Measurements from ENCODE around the gene OAS1. TPM values are rescaled to one million over a fixed set of nuclear protein-coding genes. Genes with fewer than 3 reads are reported as not detected.

Gene OAS1
- total RNA-seq, 1 experiment from 2014 or later, result 1.5 TPM

GRCh38 chr12:112964915-112965314 lies 58.2 kb downstream of the OAS1 start:
- Mint-ChIP-seq H3K4me3 (ENCODE audit: unreplicated experiment) (no peak overlapping the region), H3K27ac (ENCODE audit: low read depth, unreplicated experiment) (no peak overlapping the region), H3K9me3 (ENCODE audit: unreplicated experiment) (no peaks in the 10 kb centered on the region), H3K36me3 (ENCODE audit: insufficient read depth, unreplicated experiment) (peaks cover 9% of the 10 kb centered on the region), H3K27me3 (ENCODE audit: insufficient read depth, unreplicated experiment) (no peaks in the 10 kb centered on the region), H3K4me1 (ENCODE audit: insufficient read depth, unreplicated experiment) (no peaks in the 10 kb centered on the region)
- BruUV-seq (replicated peaks), result no TSS peak
- intact Hi-C loops (cut with micrococcal nuclease), result no loop called here
- CTCF ChIA-PET, result interaction anchor here (1.0 kb wide), 1 partner anchor 29 kb away, joined by 4 read pairs; no protein-coding TSS in a partner anchor
- POLR2A ChIA-PET, result interaction anchor here (0.9 kb wide), 1 partner anchor 76 kb away, joined by 3 read pairs; no protein-coding TSS in a partner anchor
- TF ChIP-seq, protein P1, sequence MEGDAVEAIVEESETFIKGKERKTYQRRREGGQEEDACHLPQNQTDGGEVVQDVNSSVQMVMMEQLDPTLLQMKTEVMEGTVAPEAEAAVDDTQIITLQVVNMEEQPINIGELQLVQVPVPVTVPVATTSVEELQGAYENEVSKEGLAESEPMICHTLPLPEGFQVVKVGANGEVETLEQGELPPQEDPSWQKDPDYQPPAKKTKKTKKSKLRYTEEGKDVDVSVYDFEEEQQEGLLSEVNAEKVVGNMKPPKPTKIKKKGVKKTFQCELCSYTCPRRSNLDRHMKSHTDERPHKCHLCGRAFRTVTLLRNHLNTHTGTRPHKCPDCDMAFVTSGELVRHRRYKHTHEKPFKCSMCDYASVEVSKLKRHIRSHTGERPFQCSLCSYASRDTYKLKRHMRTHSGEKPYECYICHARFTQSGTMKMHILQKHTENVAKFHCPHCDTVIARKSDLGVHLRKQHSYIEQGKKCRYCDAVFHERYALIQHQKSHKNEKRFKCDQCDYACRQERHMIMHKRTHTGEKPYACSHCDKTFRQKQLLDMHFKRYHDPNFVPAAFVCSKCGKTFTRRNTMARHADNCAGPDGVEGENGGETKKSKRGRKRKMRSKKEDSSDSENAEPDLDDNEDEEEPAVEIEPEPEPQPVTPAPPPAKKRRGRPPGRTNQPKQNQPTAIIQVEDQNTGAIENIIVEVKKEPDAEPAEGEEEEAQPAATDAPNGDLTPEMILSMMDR (IDR thresholded peaks at IDR 0.05; ENCODE audit: unreplicated experiment), result no peak
- DNase-seq (ENCODE audit: unreplicated experiment), result no peak

DNA sequence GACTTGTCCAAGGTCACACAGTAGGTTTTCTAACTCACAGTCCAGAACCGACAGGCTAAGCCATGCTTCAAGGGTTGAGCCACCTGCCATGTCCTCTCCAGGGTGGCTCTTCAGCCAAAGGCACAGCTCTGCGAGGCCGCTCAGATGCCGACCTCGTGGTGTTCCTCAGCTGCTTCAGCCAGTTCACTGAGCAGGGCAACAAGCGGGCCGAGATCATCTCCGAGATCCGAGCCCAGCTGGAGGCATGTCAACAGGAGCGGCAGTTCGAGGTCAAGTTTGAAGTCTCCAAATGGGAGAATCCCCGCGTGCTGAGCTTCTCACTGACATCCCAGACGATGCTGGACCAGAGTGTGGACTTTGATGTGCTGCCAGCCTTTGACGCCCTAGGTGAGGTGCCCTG lies 58.9 kb downstream of the OAS1 start:
- POLR2A ChIA-PET, result no interaction called here
- H3K27ac Mint-ChIP-seq (ENCODE audit: low read depth, unreplicated experiment), result no peak overlapping the region
- peaks cover 9% of the 10 kb centered on the region for H3K36me3 Mint-ChIP-seq (ENCODE audit: insufficient read depth, unreplicated experiment)
- H3K4me1 Mint-ChIP-seq (ENCODE audit: insufficient read depth, unreplicated experiment), result no peaks in the 10 kb centered on the region
- intact Hi-C loops (cut with micrococcal nuclease), result no loop called here
- CTCF ChIA-PET, result interaction anchor here (0.6 kb wide), 1 partner anchor 257 kb away, joined by 4 read pairs; no protein-coding TSS in a partner anchor
- H3K27me3 Mint-ChIP-seq (ENCODE audit: insufficient read depth, unreplicated experiment), result no peaks in the 10 kb centered on the region
- no peaks in the 10 kb centered on the region for H3K9me3 Mint-ChIP-seq (ENCODE audit: unreplicated experiment)
- TF ChIP-seq, protein P1 (IDR thresholded peaks at IDR 0.05; ENCODE audit: unreplicated experiment), result no peak
- BruUV-seq (replicated peaks), result no TSS peak
- no peak for DNase-seq (ENCODE audit: unreplicated experiment)
- H3K4me3 Mint-ChIP-seq (ENCODE audit: unreplicated experiment), result no peak overlapping the region

- BruUV-seq (replicated peaks), result no TSS peak
- intact Hi-C loops (cut with micrococcal nuclease), result no loop called here
Observed at GRCh38 chr12:112967306-112967705, 60.5 kb downstream of the OAS1 start.

DNA sequence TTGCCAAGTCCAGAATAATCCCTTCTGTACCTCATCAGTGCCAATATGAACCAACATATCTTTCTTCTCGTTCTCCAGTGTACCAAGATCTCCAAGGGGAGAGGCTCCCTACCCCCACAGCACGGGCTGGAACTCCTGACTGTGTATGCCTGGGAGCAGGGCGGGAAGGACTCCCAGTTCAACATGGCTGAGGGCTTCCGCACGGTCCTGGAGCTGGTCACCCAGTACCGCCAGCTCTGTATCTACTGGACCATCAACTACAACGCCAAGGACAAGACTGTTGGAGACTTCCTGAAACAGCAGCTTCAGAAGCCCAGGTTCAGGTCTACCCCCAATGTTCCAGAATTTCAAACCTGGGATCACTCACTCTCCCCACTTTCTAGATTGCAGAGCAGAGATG lies 61.1 kb downstream of the OAS1 start:
- no TSS peak for BruUV-seq (replicated peaks)
- POLR2A ChIA-PET, result no interaction called here

More at GRCh38 chr12:112967306-112967705, 60.5 kb downstream of the OAS1 start:
- TF ChIP-seq, protein P1 (IDR thresholded peaks at IDR 0.05; ENCODE audit: unreplicated experiment), result no peak
- Mint-ChIP-seq H3K27ac (ENCODE audit: low read depth, unreplicated experiment) (no peak overlapping the region), H3K9me3 (ENCODE audit: unreplicated experiment) (no peaks in the 10 kb centered on the region), H3K4me3 (ENCODE audit: unreplicated experiment) (no peak overlapping the region), H3K36me3 (ENCODE audit: insufficient read depth, unreplicated experiment) (peaks cover 6% of the 10 kb centered on the region), H3K4me1 (ENCODE audit: insufficient read depth, unreplicated experiment) (no peaks in the 10 kb centered on the region), H3K27me3 (ENCODE audit: insufficient read depth, unreplicated experiment) (no peaks in the 10 kb centered on the region)
- ChIA-PET CTCF (interaction anchor here (0.6 kb wide), 1 partner anchor 1778 kb away, joined by 3 read pairs; no protein-coding TSS in a partner anchor), POLR2A (no interaction called here)
- DNase-seq (ENCODE audit: unreplicated experiment), result no peak

More for the DNA sequence above, 61.1 kb downstream of the OAS1 start:
- peaks cover under 1% of the 10 kb centered on the region for H3K36me3 Mint-ChIP-seq (ENCODE audit: insufficient read depth, unreplicated experiment)
- intact Hi-C loops (cut with micrococcal nuclease), result no loop called here
- no peaks in the 10 kb centered on the region for H3K27me3 Mint-ChIP-seq (ENCODE audit: insufficient read depth, unreplicated experiment)
- CTCF ChIA-PET, result interaction anchor here (0.6 kb wide), 1 partner anchor 1778 kb away, joined by 3 read pairs; no protein-coding TSS in a partner anchor
- H3K9me3 Mint-ChIP-seq (ENCODE audit: unreplicated experiment), result no peaks in the 10 kb centered on the region
- no peak overlapping the region for H3K4me3 Mint-ChIP-seq (ENCODE audit: unreplicated experiment)
- TF ChIP-seq, protein P1 (IDR thresholded peaks at IDR 0.05; ENCODE audit: unreplicated experiment), result no peak
- H3K27ac Mint-ChIP-seq (ENCODE audit: low read depth, unreplicated experiment), result no peak overlapping the region
- DNase-seq (ENCODE audit: unreplicated experiment), result no peak
- H3K4me1 Mint-ChIP-seq (ENCODE audit: insufficient read depth, unreplicated experiment), result no peaks in the 10 kb centered on the region

Other genes with a start within 250 kb of the OAS1 start
- not detected in 2 replicates for gene RPH3A, start 115.2 kb upstream of the OAS1 start, total RNA-seq (2022)
- gene OAS3, start 31.5 kb downstream of the OAS1 start, total RNA-seq (2022), result 5.7 and 6.5 TPM in 2 replicates
- gene OAS2, start 71.6 kb downstream of the OAS1 start, total RNA-seq (2022), result 0.33 and 0.71 TPM in 2 replicates
- not detected in 2 replicates for gene DTX1, start 149.8 kb downstream of the OAS1 start, total RNA-seq (2022)
- not detected in 2 replicates for gene RASAL1, start 228.8 kb downstream of the OAS1 start, total RNA-seq (2022)
- not detected in 2 replicates for gene CFAP73, start 242.8 kb downstream of the OAS1 start, total RNA-seq (2022)

Data from MCF 10A (cell line).